Activated CD8-positive, alpha-beta memory T cell treated with anti-CD3 and anti-CD28 coated beads for 24 hours (primary cell): ENCODE measurements around the gene LAIR2.
A peak's percentile ranks its signal among the peaks of the same experiment; 100 is the strongest.

Experiments
- DNase-seq: peaks from one replicate; pipeline ENCODE4 v3.0.0-alpha.2; 2020

Gene LAIR2

GRCh38 chr19:54502518-54503048, at the start of gene LAIR2:
Gene LAIR2 (plus strand): TSS chr19:54502831. CDS start chr19:54502919, 88 bp downstream.
- no peak for DNase-seq

GRCh38 chr19:54453921-54454780, 48.5 kb upstream of the LAIR2 start:
- DNase-seq: no peak

- no peak for DNase-seq
These were observed 47.6 kb upstream of the LAIR2 start for GRCh38 chr19:54454781-54455675.

- DNase-seq: no peak
These were observed 46.7 kb upstream of the LAIR2 start for GRCh38 chr19:54455786-54456422.

- no peak for DNase-seq
These were observed 45.9 kb upstream of the LAIR2 start for GRCh38 chr19:54456423-54457373.

- DNase-seq: no peak
These were observed 44.6 kb upstream of the LAIR2 start for GRCh38 chr19:54457773-54458647.

GRCh38 chr19:54458648-54459281, 43.9 kb upstream of the LAIR2 start:
- no peak for DNase-seq

- DNase-seq: no peak
These were observed 43.1 kb upstream of the LAIR2 start for GRCh38 chr19:54459282-54460229.

GRCh38 chr19:54460230-54461005, 42.2 kb upstream of the LAIR2 start:
- no peak for DNase-seq

- no peak for DNase-seq
These were observed 41.4 kb upstream of the LAIR2 start for GRCh38 chr19:54461210-54461609.

GRCh38 chr19:54461613-54462012, 41.0 kb upstream of the LAIR2 start:
- no peak for DNase-seq

GRCh38 chr19:54462047-54462654, 40.5 kb upstream of the LAIR2 start:
- DNase-seq: no peak

- peak; percentile 89 for DNase-seq
These were observed 39.7 kb upstream of the LAIR2 start for GRCh38 chr19:54462655-54463530.

GRCh38 chr19:54463531-54464043, 39.0 kb upstream of the LAIR2 start, which contains the start of gene LENG9:
Gene LENG9 (minus strand): TSS chr19:54463778. CDS start chr19:54463526, 252 bp downstream.
- DNase-seq: peak; percentile 95

- peak; percentile 88 for DNase-seq
These were observed 38.5 kb upstream of the LAIR2 start for GRCh38 chr19:54464044-54464629.
